ENCODE measurements around the gene CRYL1. TPM values are rescaled to one million over a fixed set of nuclear protein-coding genes. Genes with fewer than 3 reads are reported as not detected.

The CRYL1 gene
- polyA plus RNA-seq, 2 of the 4 experiments (the other 2 are of a cell fraction) = 4.1 to 17.4 TPM

DNA sequence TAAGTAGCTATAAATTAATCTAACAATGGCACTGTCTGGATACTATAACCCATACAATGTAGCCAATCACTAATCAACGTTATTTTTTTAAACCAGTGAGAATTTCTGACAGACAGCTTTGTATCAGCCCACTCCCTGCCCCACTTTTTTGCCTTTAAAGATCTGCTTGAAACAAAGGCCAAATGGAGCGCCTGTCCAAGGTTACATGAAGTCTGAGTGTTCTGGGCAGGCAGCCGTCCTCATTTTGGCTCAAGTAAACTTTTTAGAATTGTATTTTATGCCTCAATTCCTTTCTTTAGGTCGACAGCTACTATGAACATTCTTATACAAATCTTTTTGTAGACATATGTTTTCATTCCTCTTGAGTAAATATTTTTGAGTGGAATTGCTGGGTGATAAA lies 47.5 kb upstream of the CRYL1 start:
- H3K4me2 ChIP-seq = no peak overlapping the region
- 94% methylated on average over 4 of the region's 4 CpGs for WGBS (ENCODE audit: missing lambda C conversion rate)
- FAIRE-seq = no peak
- TF ChIP-seq SMC3 (IDR thresholded peaks at IDR 0.05) (no peak), MYC (IDR thresholded peaks at IDR 0.05; ENCODE audit: borderline replicate concordance, low read length) (no peak), BHLHE40 (IDR thresholded peaks at IDR 0.05; ENCODE audit: low read depth, low read length) (no peak), CHD4 (IDR thresholded peaks at IDR 0.05; ENCODE audit: borderline replicate concordance) (no peak)
- H3K4me3 ChIP-seq = no peak overlapping the region
- H3K27ac ChIP-seq = no peak overlapping the region
- peaks cover 5% of the 10 kb centered on the region; the same call in 1 of the 3 replicates for H3K9me3 ChIP-seq
- H3K4me1 ChIP-seq = no peaks in the 10 kb centered on the region
- ATAC-seq = no peak
- ChIA-PET CTCF (interaction anchor here (1.2 kb wide), 1 partner anchor 266 kb away, joined by 4 read pairs; no protein-coding TSS in a partner anchor), POLR2A (no interaction called here)
- DNase-seq (ENCODE audit: low read depth in 1 of 2, low spot score in 1 of 2) = no peak

DNA sequence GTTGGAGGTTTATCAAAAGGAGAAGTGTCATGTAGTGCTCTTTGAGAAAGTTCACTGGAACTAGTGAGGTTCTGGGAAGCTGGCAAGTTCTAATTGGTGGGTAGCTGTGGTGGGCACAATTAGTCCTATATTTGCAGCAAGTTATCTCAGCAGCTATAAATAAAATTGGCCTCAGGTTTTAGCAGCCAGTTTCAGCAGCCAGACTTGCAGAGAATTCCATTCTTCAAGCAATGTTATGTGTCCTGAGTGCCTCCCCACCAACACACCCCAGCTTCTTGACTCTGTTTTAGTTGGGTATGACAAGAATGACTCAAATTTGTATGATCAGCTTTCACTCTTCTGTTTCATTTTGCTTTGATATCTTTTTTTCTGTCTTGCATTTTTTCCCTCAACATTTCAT lies 46.0 kb upstream of the CRYL1 start:
- POLR2A ChIA-PET = no interaction called here
- no peaks in the 10 kb centered on the region for H3K4me1 ChIP-seq
- no peak for TF ChIP-seq ZNF302 (CRISPR knock-in tag; IDR thresholded peaks at IDR 0.05)
- no peak for TF ChIP-seq TFCP2L1 (CRISPR knock-in tag; IDR thresholded peaks at IDR 0.05)
- no peak for TF ChIP-seq RARB (CRISPR knock-in tag; IDR thresholded peaks at IDR 0.05)
- no peak for TF ChIP-seq SREBF2 (IDR thresholded peaks at IDR 0.05)
- no peak for TF ChIP-seq JUN (IDR thresholded peaks at IDR 0.05)
- TF ChIP-seq ZC3H11A (IDR thresholded peaks at IDR 0.05) = no peak
- no peak for TF ChIP-seq RCOR1 (IDR thresholded peaks at IDR 0.05; ENCODE audit: low read depth, low read length)
- TF ChIP-seq, protein P1, sequence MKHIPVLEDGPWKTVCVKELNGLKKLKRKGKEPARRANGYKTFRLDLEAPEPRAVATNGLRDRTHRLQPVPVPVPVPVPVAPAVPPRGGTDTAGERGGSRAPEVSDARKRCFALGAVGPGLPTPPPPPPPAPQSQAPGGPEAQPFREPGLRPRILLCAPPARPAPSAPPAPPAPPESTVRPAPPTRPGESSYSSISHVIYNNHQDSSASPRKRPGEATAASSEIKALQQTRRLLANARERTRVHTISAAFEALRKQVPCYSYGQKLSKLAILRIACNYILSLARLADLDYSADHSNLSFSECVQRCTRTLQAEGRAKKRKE (CRISPR knock-in tag; IDR thresholded peaks at IDR 0.05; ENCODE audit: low read depth) = no peak
- no peak for TF ChIP-seq CEBPB (IDR thresholded peaks at IDR 0.05)
- no peaks in the 10 kb centered on the region for H3K9me3 ChIP-seq
- DNase-seq (ENCODE audit: low read depth in 1 of 2, low spot score in 1 of 2) (no peak), ATAC-seq (no peak), FAIRE-seq (no peak)
- CTCF ChIA-PET = interaction anchor here (1.5 kb wide), 1 partner anchor 77 kb away, joined by 4 read pairs; no protein-coding TSS in a partner anchor
- no peak overlapping the region for H3K27ac ChIP-seq
- H3K4me3 ChIP-seq = no peak overlapping the region
- H3K4me2 ChIP-seq = no peak overlapping the region

DNA sequence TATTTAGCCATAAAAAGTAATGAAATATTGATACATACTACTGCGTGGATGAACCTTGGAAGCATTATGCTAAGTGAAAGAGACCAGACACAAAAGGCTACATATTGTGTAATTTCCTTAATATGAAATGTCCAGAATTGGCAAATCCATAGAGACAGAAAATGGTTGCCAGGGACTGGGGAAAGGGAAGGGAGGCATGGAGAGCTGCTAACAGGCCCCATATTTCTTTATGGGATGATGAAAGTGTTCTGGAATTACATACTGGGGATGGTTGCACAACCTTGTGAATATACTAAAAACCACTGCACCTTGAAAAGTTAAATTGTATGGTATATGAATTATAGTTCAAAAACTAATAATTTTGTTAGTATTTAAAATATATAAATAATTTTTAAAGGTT lies 44.9 kb upstream of the CRYL1 start:
- WGBS (ENCODE audit: missing lambda C conversion rate) = 100% methylated on average over 1 of the region's 1 CpG
- ATAC-seq = no peak
- CTCF ChIA-PET = no interaction called here
- Histone ChIP-seq H3K4me3 (no peak overlapping the region), H3K27ac (no peak overlapping the region), H3K4me1 (no peaks in the 10 kb centered on the region), H3K9me3 (peaks cover under 1% of the 10 kb centered on the region; the same call in 2 of the 3 replicates), H3K4me2 (no peak overlapping the region)
- no peak for FAIRE-seq
- POLR2A ChIA-PET = no interaction called here
- no peak for DNase-seq (ENCODE audit: low read depth in 1 of 2, low spot score in 1 of 2)
- TF ChIP-seq TFCP2L1 (CRISPR knock-in tag; IDR thresholded peaks at IDR 0.05) = no peak
- no peak for TF ChIP-seq HOXB13 (CRISPR knock-in tag; IDR thresholded peaks at IDR 0.05; ENCODE audit: low read depth)
- TF ChIP-seq, protein P2, sequence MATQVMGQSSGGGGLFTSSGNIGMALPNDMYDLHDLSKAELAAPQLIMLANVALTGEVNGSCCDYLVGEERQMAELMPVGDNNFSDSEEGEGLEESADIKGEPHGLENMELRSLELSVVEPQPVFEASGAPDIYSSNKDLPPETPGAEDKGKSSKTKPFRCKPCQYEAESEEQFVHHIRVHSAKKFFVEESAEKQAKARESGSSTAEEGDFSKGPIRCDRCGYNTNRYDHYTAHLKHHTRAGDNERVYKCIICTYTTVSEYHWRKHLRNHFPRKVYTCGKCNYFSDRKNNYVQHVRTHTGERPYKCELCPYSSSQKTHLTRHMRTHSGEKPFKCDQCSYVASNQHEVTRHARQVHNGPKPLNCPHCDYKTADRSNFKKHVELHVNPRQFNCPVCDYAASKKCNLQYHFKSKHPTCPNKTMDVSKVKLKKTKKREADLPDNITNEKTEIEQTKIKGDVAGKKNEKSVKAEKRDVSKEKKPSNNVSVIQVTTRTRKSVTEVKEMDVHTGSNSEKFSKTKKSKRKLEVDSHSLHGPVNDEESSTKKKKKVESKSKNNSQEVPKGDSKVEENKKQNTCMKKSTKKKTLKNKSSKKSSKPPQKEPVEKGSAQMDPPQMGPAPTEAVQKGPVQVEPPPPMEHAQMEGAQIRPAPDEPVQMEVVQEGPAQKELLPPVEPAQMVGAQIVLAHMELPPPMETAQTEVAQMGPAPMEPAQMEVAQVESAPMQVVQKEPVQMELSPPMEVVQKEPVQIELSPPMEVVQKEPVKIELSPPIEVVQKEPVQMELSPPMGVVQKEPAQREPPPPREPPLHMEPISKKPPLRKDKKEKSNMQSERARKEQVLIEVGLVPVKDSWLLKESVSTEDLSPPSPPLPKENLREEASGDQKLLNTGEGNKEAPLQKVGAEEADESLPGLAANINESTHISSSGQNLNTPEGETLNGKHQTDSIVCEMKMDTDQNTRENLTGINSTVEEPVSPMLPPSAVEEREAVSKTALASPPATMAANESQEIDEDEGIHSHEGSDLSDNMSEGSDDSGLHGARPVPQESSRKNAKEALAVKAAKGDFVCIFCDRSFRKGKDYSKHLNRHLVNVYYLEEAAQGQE (IDR thresholded peaks at IDR 0.05) = no peak
- no peak for TF ChIP-seq FOSB (CRISPR knock-in tag; IDR thresholded peaks at IDR 0.05)
- no peak for TF ChIP-seq POLR2AphosphoS2 (conservative IDR thresholded peaks at IDR 0.05; ENCODE audit: low read length)
- TF ChIP-seq, protein P1 (CRISPR knock-in tag; IDR thresholded peaks at IDR 0.05; ENCODE audit: low read depth) = no peak
- TF ChIP-seq SMC3 (IDR thresholded peaks at IDR 0.05) = no peak
- no peak for TF ChIP-seq NR3C1 (IDR thresholded peaks at IDR 0.05)
- no peak for TF ChIP-seq NFE2L2 (conservative IDR thresholded peaks at IDR 0.05; ENCODE audit: low read length)
- no peak for TF ChIP-seq SREBF2 (IDR thresholded peaks at IDR 0.05)
- TF ChIP-seq TP53 (CRISPR knock-in tag; IDR thresholded peaks at IDR 0.05) = no peak
- no peak for TF ChIP-seq MAFK (IDR thresholded peaks at IDR 0.05; ENCODE audit: partially characterized antibody)
- TF ChIP-seq, protein P3, sequence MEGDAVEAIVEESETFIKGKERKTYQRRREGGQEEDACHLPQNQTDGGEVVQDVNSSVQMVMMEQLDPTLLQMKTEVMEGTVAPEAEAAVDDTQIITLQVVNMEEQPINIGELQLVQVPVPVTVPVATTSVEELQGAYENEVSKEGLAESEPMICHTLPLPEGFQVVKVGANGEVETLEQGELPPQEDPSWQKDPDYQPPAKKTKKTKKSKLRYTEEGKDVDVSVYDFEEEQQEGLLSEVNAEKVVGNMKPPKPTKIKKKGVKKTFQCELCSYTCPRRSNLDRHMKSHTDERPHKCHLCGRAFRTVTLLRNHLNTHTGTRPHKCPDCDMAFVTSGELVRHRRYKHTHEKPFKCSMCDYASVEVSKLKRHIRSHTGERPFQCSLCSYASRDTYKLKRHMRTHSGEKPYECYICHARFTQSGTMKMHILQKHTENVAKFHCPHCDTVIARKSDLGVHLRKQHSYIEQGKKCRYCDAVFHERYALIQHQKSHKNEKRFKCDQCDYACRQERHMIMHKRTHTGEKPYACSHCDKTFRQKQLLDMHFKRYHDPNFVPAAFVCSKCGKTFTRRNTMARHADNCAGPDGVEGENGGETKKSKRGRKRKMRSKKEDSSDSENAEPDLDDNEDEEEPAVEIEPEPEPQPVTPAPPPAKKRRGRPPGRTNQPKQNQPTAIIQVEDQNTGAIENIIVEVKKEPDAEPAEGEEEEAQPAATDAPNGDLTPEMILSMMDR (IDR thresholded peaks at IDR 0.05) = no peak
- TF ChIP-seq, protein P4, sequence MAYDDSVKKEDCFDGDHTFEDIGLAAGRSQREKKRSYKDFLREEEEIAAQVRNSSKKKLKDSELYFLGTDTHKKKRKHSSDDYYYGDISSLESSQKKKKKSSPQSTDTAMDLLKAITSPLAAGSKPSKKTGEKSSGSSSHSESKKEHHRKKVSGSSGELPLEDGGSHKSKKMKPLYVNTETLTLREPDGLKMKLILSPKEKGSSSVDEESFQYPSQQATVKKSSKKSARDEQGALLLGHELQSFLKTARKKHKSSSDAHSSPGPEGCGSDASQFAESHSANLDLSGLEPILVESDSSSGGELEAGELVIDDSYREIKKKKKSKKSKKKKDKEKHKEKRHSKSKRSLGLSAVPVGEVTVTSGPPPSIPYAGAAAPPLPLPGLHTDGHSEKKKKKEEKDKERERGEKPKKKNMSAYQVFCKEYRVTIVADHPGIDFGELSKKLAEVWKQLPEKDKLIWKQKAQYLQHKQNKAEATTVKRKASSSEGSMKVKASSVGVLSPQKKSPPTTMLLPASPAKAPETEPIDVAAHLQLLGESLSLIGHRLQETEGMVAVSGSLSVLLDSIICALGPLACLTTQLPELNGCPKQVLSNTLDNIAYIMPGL (CRISPR knock-in tag; IDR thresholded peaks at IDR 0.05; ENCODE audit: borderline replicate concordance) = no peak
- TF ChIP-seq, protein P5, sequence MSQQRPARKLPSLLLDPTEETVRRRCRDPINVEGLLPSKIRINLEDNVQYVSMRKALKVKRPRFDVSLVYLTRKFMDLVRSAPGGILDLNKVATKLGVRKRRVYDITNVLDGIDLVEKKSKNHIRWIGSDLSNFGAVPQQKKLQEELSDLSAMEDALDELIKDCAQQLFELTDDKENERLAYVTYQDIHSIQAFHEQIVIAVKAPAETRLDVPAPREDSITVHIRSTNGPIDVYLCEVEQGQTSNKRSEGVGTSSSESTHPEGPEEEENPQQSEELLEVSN (IDR thresholded peaks at IDR 0.05; ENCODE audit: borderline replicate concordance, low read depth) = no peak
